ENCODE results near the gene ITGB2.

ITGB2 gene

DNA sequence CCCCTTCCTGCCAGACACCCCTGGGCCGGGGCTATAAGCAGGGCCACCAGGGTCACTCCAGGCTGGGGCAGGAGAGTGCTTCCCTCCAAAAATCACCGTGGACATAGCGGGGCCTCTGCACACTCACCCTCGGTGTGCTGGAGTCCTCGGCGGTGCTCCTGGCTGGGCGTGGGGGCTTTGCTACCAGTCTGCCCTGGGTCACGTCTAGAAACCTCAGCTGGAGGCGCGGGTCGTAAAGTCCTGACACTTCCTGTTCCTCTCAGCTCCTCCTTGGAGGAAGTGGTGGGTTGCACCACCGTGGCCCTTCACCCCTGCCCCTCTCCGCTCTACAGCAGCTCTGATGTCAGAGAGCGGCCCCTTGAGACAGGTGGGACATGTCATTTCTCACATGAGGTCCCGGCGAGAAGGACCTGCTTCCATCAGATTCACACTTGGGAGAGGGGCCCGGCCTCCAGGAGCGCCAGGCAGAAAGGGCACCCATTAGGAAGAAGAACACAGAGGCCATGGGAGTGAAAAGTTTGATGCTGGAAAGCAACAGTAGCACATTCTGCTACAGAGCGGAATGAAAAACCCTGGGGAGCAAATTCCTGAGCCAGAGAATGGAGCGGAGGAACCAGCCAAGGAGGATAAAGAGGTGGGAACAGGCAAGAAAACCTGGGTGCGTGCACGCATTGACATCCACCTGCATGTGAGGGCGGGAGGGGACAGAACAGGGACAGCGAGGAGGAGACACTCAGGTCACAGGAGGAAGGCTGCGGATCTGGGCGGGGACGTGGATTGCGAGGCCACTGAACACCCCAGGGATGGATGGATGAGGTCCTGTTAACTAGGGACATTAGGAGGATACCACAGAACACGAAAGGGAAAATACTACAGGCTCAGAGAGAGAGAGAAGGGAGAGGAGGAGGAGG is at the start of gene ITGB2:
ITGB2 (minus strand) TSS at position 206 of the 911 bp plus-strand sequence. CDS start 10,117 bp downstream, outside the sequence.
- no peak for TF ChIP-seq CTCF (conservative IDR thresholded peaks at IDR 0.05; ENCODE audit: low read depth, low read length)
- Histone ChIP-seq H4K20me1 (ENCODE audit: insufficient read depth) (no peaks in the 10 kb centered on the region), H3K36me3 (ENCODE audit: insufficient read depth) (no peaks in the 10 kb centered on the region), H3K27me3 (ENCODE audit: insufficient read depth, low read depth) (peaks cover 93% of the 10 kb centered on the region), H3K27ac (no peak within 1 kb of the TSS), H3K4me3 (IDR thresholded peaks at IDR 0.05; ENCODE audit: insufficient read depth, low read depth, low read length) (no peak within 1 kb of the TSS), H3K4me1 (ENCODE audit: low read depth, poor library complexity, severe bottlenecking) (no peaks in the 10 kb centered on the region), H3K9ac (no peak within 1 kb of the TSS), H3K79me2 (ENCODE audit: insufficient read depth, low read depth) (no peaks in the 10 kb centered on the region), H2AFZ (ENCODE audit: low read depth) (no peak within 1 kb of the TSS), H3K4me2 (no peak within 1 kb of the TSS)

GRCh38 chr21:44969931-44970755 is 49.4 kb upstream of the ITGB2 start:
- H4K20me1 ChIP-seq (ENCODE audit: insufficient read depth): no peaks in the 10 kb centered on the region; the same call in 1 of the 2 replicates
- H3K4me1 ChIP-seq (ENCODE audit: low read depth, poor library complexity, severe bottlenecking): peaks cover 3% of the 10 kb centered on the region
- H3K27ac ChIP-seq: no peak overlapping the region
- no peak overlapping the region for H2AFZ ChIP-seq (ENCODE audit: low read depth)
- no peak overlapping the region for H3K9ac ChIP-seq
- TF ChIP-seq CTCF (conservative IDR thresholded peaks at IDR 0.05; ENCODE audit: low read depth, low read length): no peak
- H3K27me3 ChIP-seq (ENCODE audit: insufficient read depth, low read depth): no peaks in the 10 kb centered on the region
- H3K79me2 ChIP-seq (ENCODE audit: insufficient read depth, low read depth): peaks cover 4% of the 10 kb centered on the region
- H3K4me2 ChIP-seq: no peak overlapping the region
- H3K36me3 ChIP-seq (ENCODE audit: insufficient read depth): 0 out of 2 replicates have a peak, but pooled peaks cover 3% of the 10 kb centered on the region
- no peak overlapping the region for H3K4me3 ChIP-seq (IDR thresholded peaks at IDR 0.05; ENCODE audit: insufficient read depth, low read depth, low read length)

GRCh38 chr21:44969066-44969670 is 48.5 kb upstream of the ITGB2 start:
- H3K79me2 ChIP-seq (ENCODE audit: insufficient read depth, low read depth): peaks cover 10% of the 10 kb centered on the region
- no peak overlapping the region for H3K9ac ChIP-seq
- H3K4me1 ChIP-seq (ENCODE audit: low read depth, poor library complexity, severe bottlenecking): peaks cover 8% of the 10 kb centered on the region
- H2AFZ ChIP-seq (ENCODE audit: low read depth): no peak overlapping the region
- no peak overlapping the region for H3K4me3 ChIP-seq (IDR thresholded peaks at IDR 0.05; ENCODE audit: insufficient read depth, low read depth, low read length)
- no peaks in the 10 kb centered on the region for H3K27me3 ChIP-seq (ENCODE audit: insufficient read depth, low read depth)
- H3K4me2 ChIP-seq: no peak overlapping the region
- 0 out of 2 replicates have a peak, but pooled peaks cover 3% of the 10 kb centered on the region for H3K36me3 ChIP-seq (ENCODE audit: insufficient read depth)
- no peak overlapping the region for H3K27ac ChIP-seq
- no peak for TF ChIP-seq CTCF (conservative IDR thresholded peaks at IDR 0.05; ENCODE audit: low read depth, low read length)
- H4K20me1 ChIP-seq (ENCODE audit: insufficient read depth): no peaks in the 10 kb centered on the region

All from KMS-11 (cell line).